Upper lobe of left lung (tissue), 4 donors: Measurements from ENCODE around the gene APP.

Experiments used
- EP300 ChIP-seq, 4 donors: sonication (generic); formaldehyde crosslinking; IDR thresholded peaks; one replicate each; pipeline ENCODE4 v1.5.1; 2017; ENCODE audit warnings: antibody characterized with exemption in 4 of 4, control low read depth in 2 of 4
- POLR2A ChIP-seq, 4 donors: fragments of 450-650 bp; IDR thresholded peaks; one replicate each; pipeline ENCODE4 v1.5.1; 2016 to 2017; ENCODE audit warnings: antibody characterized with exemption in 4 of 4, mild to moderate bottlenecking in 2 of 4
- TF ChIP-seq, protein P1 (sequence below), 6 experiments: fragments of 450-650 bp in 4 of 6; fragments of 200-600 bp in 2 of 6; sonication (generic) in 2 of 6; IDR thresholded peaks; one replicate each; pipeline ENCODE4 v1.5.1; 2016 to 2019; ENCODE audit warnings: antibody characterized with exemption in 6 of 6

DNA sequence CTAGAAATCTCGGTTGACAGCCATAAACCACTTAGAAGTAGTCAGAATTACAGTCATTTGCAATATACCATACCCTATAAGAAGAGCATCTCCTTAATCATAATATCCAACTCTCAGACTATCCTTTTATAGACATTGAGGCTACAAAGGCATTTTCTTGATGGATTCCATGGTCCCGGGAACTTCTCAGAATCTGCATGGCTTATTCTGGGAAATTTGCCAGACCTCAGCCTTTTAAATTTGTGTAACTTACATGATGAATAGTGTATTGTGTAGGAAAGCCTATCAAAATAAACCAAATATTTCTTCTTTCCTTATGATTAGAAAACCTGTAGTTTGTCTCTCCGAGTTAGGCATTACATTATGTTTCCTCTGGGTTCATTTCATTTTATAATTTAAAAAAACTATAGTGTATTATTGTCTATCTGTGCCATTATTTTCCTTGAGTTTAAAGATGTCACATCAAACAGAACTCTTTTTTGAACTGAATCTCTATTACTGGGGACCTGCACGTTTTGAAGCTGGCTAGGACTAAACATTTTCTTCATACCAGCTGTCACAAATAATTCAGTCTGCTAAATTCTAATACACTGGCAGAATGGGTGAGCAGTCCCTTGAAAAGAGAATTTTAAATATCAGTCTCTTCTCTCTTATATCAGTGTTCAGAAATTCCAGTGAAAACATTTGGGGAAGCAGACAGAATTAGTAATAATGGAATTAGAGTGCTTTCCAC lies 332.9 kb downstream of the APP start:
- TF ChIP-seq, protein P1, sequence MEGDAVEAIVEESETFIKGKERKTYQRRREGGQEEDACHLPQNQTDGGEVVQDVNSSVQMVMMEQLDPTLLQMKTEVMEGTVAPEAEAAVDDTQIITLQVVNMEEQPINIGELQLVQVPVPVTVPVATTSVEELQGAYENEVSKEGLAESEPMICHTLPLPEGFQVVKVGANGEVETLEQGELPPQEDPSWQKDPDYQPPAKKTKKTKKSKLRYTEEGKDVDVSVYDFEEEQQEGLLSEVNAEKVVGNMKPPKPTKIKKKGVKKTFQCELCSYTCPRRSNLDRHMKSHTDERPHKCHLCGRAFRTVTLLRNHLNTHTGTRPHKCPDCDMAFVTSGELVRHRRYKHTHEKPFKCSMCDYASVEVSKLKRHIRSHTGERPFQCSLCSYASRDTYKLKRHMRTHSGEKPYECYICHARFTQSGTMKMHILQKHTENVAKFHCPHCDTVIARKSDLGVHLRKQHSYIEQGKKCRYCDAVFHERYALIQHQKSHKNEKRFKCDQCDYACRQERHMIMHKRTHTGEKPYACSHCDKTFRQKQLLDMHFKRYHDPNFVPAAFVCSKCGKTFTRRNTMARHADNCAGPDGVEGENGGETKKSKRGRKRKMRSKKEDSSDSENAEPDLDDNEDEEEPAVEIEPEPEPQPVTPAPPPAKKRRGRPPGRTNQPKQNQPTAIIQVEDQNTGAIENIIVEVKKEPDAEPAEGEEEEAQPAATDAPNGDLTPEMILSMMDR (IDR thresholded peaks at IDR 0.05) = no peak
- TF ChIP-seq EP300 (IDR thresholded peaks at IDR 0.05) (no peak), POLR2A (IDR thresholded peaks at IDR 0.05) (no peak)
